NCI-H2227 treated with DMSO at 0.1 percent for 48 hours (cell line): Measurements from ENCODE around the gene ARHGEF12.

Experiments
- DNase-seq: peaks from one replicate; lab custom pipeline; 2025; lab: John Stamatoyannopoulos, UW

ARHGEF12 gene

GRCh38 chr11:120431633-120432032 is 95.4 kb downstream of the ARHGEF12 start:
- no peak for DNase-seq

GRCh38 chr11:120432056-120433018 is 96.1 kb downstream of the ARHGEF12 start:
- DNase-seq = no peak

GRCh38 chr11:120441592-120441991 is 105.4 kb downstream of the ARHGEF12 start:
- no peak for DNase-seq

- no peak for DNase-seq
Observed at GRCh38 chr11:120442031-120442430, 105.8 kb downstream of the ARHGEF12 start.

- DNase-seq = no peak
Observed at GRCh38 chr11:120446802-120447201, 110.6 kb downstream of the ARHGEF12 start.

- DNase-seq = no peak
Observed at GRCh38 chr11:120448240-120448639, 112.0 kb downstream of the ARHGEF12 start.

GRCh38 chr11:120455487-120455886 is 119.3 kb downstream of the ARHGEF12 start:
- no peak for DNase-seq

- no peak for DNase-seq
Observed at GRCh38 chr11:120457996-120458395, 121.8 kb downstream of the ARHGEF12 start.

GRCh38 chr11:120462825-120463224 is 126.6 kb downstream of the ARHGEF12 start:
- no peak for DNase-seq

- no peak for DNase-seq
Observed at GRCh38 chr11:120465921-120466534, 129.8 kb downstream of the ARHGEF12 start.

GRCh38 chr11:120467627-120468026 is 131.4 kb downstream of the ARHGEF12 start:
- DNase-seq = no peak

- no peak for DNase-seq
Observed at GRCh38 chr11:120471131-120471530, 134.9 kb downstream of the ARHGEF12 start.

- no peak for DNase-seq
Observed at GRCh38 chr11:120471994-120472393, 135.8 kb downstream of the ARHGEF12 start.

- DNase-seq = no peak
Observed at GRCh38 chr11:120473503-120473902, 137.3 kb downstream of the ARHGEF12 start.

GRCh38 chr11:120482149-120482548 is 145.9 kb downstream of the ARHGEF12 start:
- no peak for DNase-seq

GRCh38 chr11:120484722-120485121 is 148.5 kb downstream of the ARHGEF12 start:
- DNase-seq = no peak

GRCh38 chr11:120486138-120486537 is 149.9 kb downstream of the ARHGEF12 start:
- DNase-seq = no peak

- DNase-seq = no peak
Observed at GRCh38 chr11:120489799-120490198, 153.6 kb downstream of the ARHGEF12 start.

- DNase-seq = no peak
Observed at GRCh38 chr11:120492486-120492885, 156.3 kb downstream of the ARHGEF12 start.

GRCh38 chr11:120494595-120494994 is 158.4 kb downstream of the ARHGEF12 start:
- no peak for DNase-seq

GRCh38 chr11:120499088-120499487 is 162.9 kb downstream of the ARHGEF12 start:
- no peak for DNase-seq

- no peak for DNase-seq
Observed at GRCh38 chr11:120499859-120500258, 163.6 kb downstream of the ARHGEF12 start.

GRCh38 chr11:120500414-120501071 is 164.3 kb downstream of the ARHGEF12 start:
- DNase-seq = no peak
